ENCODE measurements around the gene LRMDA.

Gene LRMDA

DNA sequence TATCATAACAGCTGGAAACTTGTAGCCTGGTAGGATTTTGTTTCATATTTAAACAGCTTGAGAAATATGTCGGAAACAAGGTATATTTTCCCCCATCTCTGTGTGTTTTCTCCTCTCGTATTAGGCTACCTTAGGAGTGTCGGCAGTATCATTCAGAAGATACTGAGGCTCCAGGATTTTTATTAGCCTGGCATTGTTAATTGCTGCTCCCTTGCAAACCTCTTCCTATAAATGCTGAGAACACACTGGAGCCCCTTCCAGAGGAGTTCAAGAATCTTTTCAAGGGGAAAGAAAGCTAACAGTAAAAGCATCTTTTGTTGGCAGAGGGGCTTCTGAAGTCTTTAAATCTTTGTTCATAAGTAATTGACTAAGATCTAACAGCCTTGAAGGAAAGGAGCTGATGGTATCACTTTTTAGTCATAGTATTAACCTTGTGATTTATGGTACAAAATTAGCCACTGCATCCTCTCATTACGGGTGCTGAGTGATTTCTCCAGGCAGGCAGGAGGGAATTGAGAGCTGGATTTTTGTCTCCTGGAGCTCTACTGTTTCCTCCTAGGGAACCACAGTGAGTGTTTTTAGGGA lies 998.7 kb downstream of the LRMDA start:
- no peak overlapping the region for H3K4me3 ChIP-seq (ENCODE audit: insufficient read depth, low read length, poor library complexity, severe bottlenecking)
- TF ChIP-seq EZH2phosphoT487 (conservative IDR thresholded peaks at IDR 0.05; ENCODE audit: low read length): no peak
- TF ChIP-seq, protein P1, sequence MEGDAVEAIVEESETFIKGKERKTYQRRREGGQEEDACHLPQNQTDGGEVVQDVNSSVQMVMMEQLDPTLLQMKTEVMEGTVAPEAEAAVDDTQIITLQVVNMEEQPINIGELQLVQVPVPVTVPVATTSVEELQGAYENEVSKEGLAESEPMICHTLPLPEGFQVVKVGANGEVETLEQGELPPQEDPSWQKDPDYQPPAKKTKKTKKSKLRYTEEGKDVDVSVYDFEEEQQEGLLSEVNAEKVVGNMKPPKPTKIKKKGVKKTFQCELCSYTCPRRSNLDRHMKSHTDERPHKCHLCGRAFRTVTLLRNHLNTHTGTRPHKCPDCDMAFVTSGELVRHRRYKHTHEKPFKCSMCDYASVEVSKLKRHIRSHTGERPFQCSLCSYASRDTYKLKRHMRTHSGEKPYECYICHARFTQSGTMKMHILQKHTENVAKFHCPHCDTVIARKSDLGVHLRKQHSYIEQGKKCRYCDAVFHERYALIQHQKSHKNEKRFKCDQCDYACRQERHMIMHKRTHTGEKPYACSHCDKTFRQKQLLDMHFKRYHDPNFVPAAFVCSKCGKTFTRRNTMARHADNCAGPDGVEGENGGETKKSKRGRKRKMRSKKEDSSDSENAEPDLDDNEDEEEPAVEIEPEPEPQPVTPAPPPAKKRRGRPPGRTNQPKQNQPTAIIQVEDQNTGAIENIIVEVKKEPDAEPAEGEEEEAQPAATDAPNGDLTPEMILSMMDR (IDR thresholded peaks at IDR 0.05; ENCODE audit: insufficient read depth, low read length, poor library complexity, severe bottlenecking): no peak
- no peaks in the 10 kb centered on the region for H3K79me2 ChIP-seq (ENCODE audit: insufficient read depth, low read length)
- H3K27ac ChIP-seq (ENCODE audit: low read depth, low read length): no peak overlapping the region
- no peaks in the 10 kb centered on the region for H3K9me2 ChIP-seq (replicated peaks; ENCODE audit: insufficient read depth, low read length)
- no peak overlapping the region for H3K4me2 ChIP-seq (ENCODE audit: low read depth, low read length, poor library complexity, severe bottlenecking)
- H3K27me3 ChIP-seq (ENCODE audit: low read length): no peaks in the 10 kb centered on the region
- no peaks in the 10 kb centered on the region for H4K20me1 ChIP-seq (ENCODE audit: low read depth, low read length)
- H3K9me3 ChIP-seq (ENCODE audit: insufficient read depth, low read length): no peaks in the 10 kb centered on the region
- no peak overlapping the region for H3K9ac ChIP-seq (ENCODE audit: low read length)
- H3K36me3 ChIP-seq (ENCODE audit: low read length): no peaks in the 10 kb centered on the region
- no peak overlapping the region for H2AFZ ChIP-seq (ENCODE audit: low read depth, low read length, severe bottlenecking)
- H3F3A ChIP-seq (ENCODE audit: insufficient read depth): no peaks in the 10 kb centered on the region

DNA sequence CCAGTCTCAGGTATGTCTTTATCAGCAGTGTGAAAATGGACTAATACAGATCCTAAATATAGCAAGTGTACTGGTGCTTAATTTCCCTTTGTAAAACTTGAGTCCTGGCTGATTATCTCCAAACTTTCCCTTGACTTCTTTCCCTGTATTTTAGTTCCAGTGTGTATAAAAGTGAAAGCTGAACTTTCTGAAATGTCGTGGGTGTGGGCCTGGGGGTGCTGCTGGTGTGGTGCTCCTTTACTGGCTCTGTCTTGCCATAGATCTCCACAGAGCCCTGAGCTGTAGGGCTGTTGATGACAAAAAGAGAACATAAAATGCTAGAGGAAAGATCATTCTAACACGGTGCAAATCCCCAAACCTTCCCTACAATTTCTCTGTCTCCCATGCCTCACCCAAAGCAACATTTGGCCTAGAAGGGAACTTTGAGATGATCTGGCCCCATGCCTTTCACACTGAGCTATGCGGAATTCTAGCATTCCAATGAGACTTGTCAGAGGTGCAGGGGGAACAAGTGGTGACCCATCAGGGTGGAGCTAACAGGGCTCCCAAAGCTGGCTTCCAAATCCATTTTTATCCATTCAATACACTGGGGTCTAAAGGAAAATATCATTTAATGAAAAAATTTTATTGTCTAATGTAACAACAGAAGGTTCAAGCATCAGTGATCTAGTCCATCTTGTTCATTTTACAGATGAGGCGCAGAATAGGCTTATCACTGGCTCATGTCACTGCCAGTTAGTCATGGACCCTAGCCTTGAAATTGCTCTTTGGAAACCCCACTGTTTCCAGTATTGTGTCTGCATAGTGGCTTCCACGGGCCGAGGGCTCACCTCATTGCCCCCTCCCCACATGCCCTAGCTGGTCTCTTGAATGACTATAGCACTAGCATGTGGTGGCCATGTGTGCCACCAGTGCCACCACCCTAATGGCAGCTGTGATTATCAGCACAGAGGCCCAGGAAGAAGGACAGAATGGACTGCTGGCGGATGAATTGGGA lies 1000.9 kb downstream of the LRMDA start:
- no peaks in the 10 kb centered on the region for H3K9me3 ChIP-seq (ENCODE audit: insufficient read depth, low read length)
- no peak overlapping the region for H3K27ac ChIP-seq (ENCODE audit: low read depth, low read length)
- no peaks in the 10 kb centered on the region for H3K27me3 ChIP-seq (ENCODE audit: low read length)
- no peaks in the 10 kb centered on the region for H3K9me2 ChIP-seq (replicated peaks; ENCODE audit: insufficient read depth, low read length)
- no peak overlapping the region for H3K9ac ChIP-seq (ENCODE audit: low read length)
- H2AFZ ChIP-seq (ENCODE audit: low read depth, low read length, severe bottlenecking): no peak overlapping the region
- H3K36me3 ChIP-seq (ENCODE audit: low read length): no peaks in the 10 kb centered on the region
- H4K20me1 ChIP-seq (ENCODE audit: low read depth, low read length): no peaks in the 10 kb centered on the region
- no peak overlapping the region for H3K4me2 ChIP-seq (ENCODE audit: low read depth, low read length, poor library complexity, severe bottlenecking)
- no peaks in the 10 kb centered on the region for H3K79me2 ChIP-seq (ENCODE audit: insufficient read depth, low read length)
- no peak for TF ChIP-seq EZH2phosphoT487 (conservative IDR thresholded peaks at IDR 0.05; ENCODE audit: low read length)
- TF ChIP-seq, protein P1 (IDR thresholded peaks at IDR 0.05; ENCODE audit: insufficient read depth, low read length, poor library complexity, severe bottlenecking): no peak
- H3F3A ChIP-seq (ENCODE audit: insufficient read depth): no peaks in the 10 kb centered on the region
- H3K4me3 ChIP-seq (ENCODE audit: insufficient read depth, low read length, poor library complexity, severe bottlenecking): no peak overlapping the region

DNA sequence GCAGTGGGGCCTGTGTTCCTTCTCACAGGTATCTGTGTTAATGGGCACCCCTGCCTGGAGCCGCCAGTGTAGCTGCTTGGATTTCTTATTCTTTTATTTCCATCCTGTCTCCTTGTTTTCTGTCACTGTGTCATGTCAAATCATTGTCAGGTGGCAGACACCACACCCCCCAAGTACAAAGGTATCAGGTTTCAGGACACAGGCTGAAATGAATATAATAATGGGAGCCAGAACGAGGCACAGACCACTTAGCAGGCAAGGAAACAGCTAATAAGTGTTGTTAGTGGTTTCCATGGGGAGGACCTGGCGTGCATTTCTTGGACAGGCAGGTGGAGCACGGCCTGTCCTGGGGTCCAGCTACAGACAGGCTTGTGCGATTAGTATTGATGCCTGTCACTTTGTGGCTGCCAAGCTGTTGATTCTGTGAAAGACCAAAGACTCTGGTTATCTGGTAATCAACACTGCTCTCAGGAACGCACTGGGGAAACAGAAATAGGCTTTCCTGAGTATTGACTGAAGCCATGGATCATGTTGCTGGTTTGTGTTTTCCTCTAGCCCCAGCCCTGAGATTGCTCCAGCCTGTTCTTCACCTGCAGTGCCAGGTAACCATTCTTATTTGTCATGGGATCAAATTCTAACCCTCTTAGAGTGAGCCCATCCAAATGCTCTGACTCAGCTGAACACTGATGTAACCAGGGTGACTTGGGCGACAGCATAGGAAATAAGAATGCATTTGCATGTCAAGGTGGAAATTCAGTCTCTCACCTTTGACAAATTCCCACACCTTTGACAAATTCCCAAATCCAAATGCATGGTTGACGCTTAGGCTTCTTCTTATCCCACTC lies 1002.0 kb downstream of the LRMDA start:
- Histone ChIP-seq H3K27me3 (ENCODE audit: low read length) (no peaks in the 10 kb centered on the region), H4K20me1 (ENCODE audit: low read depth, low read length) (no peaks in the 10 kb centered on the region), H3K4me2 (ENCODE audit: low read depth, low read length, poor library complexity, severe bottlenecking) (no peak overlapping the region), H2AFZ (ENCODE audit: low read depth, low read length, severe bottlenecking) (no peak overlapping the region), H3K79me2 (ENCODE audit: insufficient read depth, low read length) (no peaks in the 10 kb centered on the region), H3K4me3 (ENCODE audit: insufficient read depth, low read length, poor library complexity, severe bottlenecking) (no peak overlapping the region), H3K9me3 (ENCODE audit: insufficient read depth, low read length) (no peaks in the 10 kb centered on the region), H3K9me2 (replicated peaks; ENCODE audit: insufficient read depth, low read length) (no peaks in the 10 kb centered on the region), H3K27ac (ENCODE audit: low read depth, low read length) (no peak overlapping the region), H3K9ac (ENCODE audit: low read length) (no peak overlapping the region), H3K36me3 (ENCODE audit: low read length) (no peaks in the 10 kb centered on the region), H3F3A (ENCODE audit: insufficient read depth) (no peaks in the 10 kb centered on the region)
- TF ChIP-seq EZH2phosphoT487 (conservative IDR thresholded peaks at IDR 0.05; ENCODE audit: low read length): no peak
- TF ChIP-seq, protein P1 (IDR thresholded peaks at IDR 0.05; ENCODE audit: insufficient read depth, low read length, poor library complexity, severe bottlenecking): no peak

Data from SU-DHL-6 (cell line).